ENCODE results near the gene HIVEP1. TPM values are rescaled to one million over a fixed set of nuclear protein-coding genes. Genes with fewer than 3 reads are reported as not detected.
"Not testable (repeated sequence)": the region's sequence is repeated elsewhere in the genome, so short reads cannot be mapped to it uniquely, and the experiment has no call there.

HIVEP1 gene
- total RNA-seq, 1 donor from 2014 or later: 69.4 TPM

GRCh38 chr6:12173661-12174060 is 161.5 kb downstream of the HIVEP1 start:
- H3K27me3 Mint-ChIP-seq (ENCODE audit: low read depth): no peaks in the 10 kb centered on the region
- no peaks in the 10 kb centered on the region for H3K36me3 Mint-ChIP-seq
- no peak overlapping the region for H3K27ac Mint-ChIP-seq
- no peak overlapping the region for H3K4me3 Mint-ChIP-seq
- no peak for DNase-seq (ENCODE audit: low spot score in 2 of 2, unreplicated experiment in 2 of 2)
- H3K4me1 Mint-ChIP-seq: peaks cover 3% of the 10 kb centered on the region
- TF ChIP-seq CTCF (IDR thresholded peaks at IDR 0.05; ENCODE audit: unreplicated experiment): no peak
- H3K9me3 Mint-ChIP-seq: peaks cover 4% of the 10 kb centered on the region

GRCh38 chr6:12174878-12175277 is 162.8 kb downstream of the HIVEP1 start:
- H3K4me1 Mint-ChIP-seq: peaks cover 3% of the 10 kb centered on the region
- H3K27me3 Mint-ChIP-seq (ENCODE audit: low read depth): no peaks in the 10 kb centered on the region
- H3K9me3 Mint-ChIP-seq: peaks cover 4% of the 10 kb centered on the region
- H3K36me3 Mint-ChIP-seq: no peaks in the 10 kb centered on the region
- DNase-seq (ENCODE audit: low spot score in 2 of 2, unreplicated experiment in 2 of 2): no peak
- H3K4me3 Mint-ChIP-seq: no peak overlapping the region
- no peak for TF ChIP-seq CTCF (IDR thresholded peaks at IDR 0.05; ENCODE audit: unreplicated experiment)
- H3K27ac Mint-ChIP-seq: no peak overlapping the region

- no peak for DNase-seq (ENCODE audit: low spot score in 2 of 2, unreplicated experiment in 2 of 2)
- H3K4me1 Mint-ChIP-seq: peaks cover 3% of the 10 kb centered on the region
- no peak overlapping the region for H3K27ac Mint-ChIP-seq
- H3K9me3 Mint-ChIP-seq: peaks cover 4% of the 10 kb centered on the region
- no peak for TF ChIP-seq CTCF (IDR thresholded peaks at IDR 0.05; ENCODE audit: unreplicated experiment)
- H3K4me3 Mint-ChIP-seq: no peak overlapping the region
- H3K36me3 Mint-ChIP-seq: no peaks in the 10 kb centered on the region
- H3K27me3 Mint-ChIP-seq (ENCODE audit: low read depth): no peaks in the 10 kb centered on the region
Observed at GRCh38 chr6:12175626-12176025, 163.5 kb downstream of the HIVEP1 start.

GRCh38 chr6:12176782-12177181 is 164.7 kb downstream of the HIVEP1 start:
- DNase-seq (ENCODE audit: low spot score in 2 of 2, unreplicated experiment in 2 of 2); H3K27me3 Mint-ChIP-seq (ENCODE audit: low read depth); H3K9me3 Mint-ChIP-seq; H3K36me3 Mint-ChIP-seq; H3K27ac Mint-ChIP-seq; H3K4me1 Mint-ChIP-seq; H3K4me3 Mint-ChIP-seq: not testable (repeated sequence)

- Mint-ChIP-seq H3K9me3 (peaks cover 4% of the 10 kb centered on the region), H3K4me1 (peaks cover 4% of the 10 kb centered on the region), H3K4me3 (no peak overlapping the region), H3K27ac (no peak overlapping the region), H3K36me3 (no peaks in the 10 kb centered on the region), H3K27me3 (ENCODE audit: low read depth) (no peaks in the 10 kb centered on the region)
- no peak for DNase-seq (ENCODE audit: low spot score in 2 of 2, unreplicated experiment in 2 of 2)
- TF ChIP-seq CTCF (IDR thresholded peaks at IDR 0.05; ENCODE audit: unreplicated experiment): no peak
Observed at GRCh38 chr6:12178521-12178920, 166.4 kb downstream of the HIVEP1 start.

GRCh38 chr6:12181481-12181880 is 169.4 kb downstream of the HIVEP1 start:
- DNase-seq (ENCODE audit: low spot score in 2 of 2, unreplicated experiment in 2 of 2): no peak
- Mint-ChIP-seq H3K27me3 (ENCODE audit: low read depth) (no peaks in the 10 kb centered on the region), H3K4me1 (peaks cover 4% of the 10 kb centered on the region)

More at GRCh38 chr6:12181481-12181880, 169.4 kb downstream of the HIVEP1 start:
- H3K36me3 Mint-ChIP-seq: no peaks in the 10 kb centered on the region
- H3K27ac Mint-ChIP-seq: no peak overlapping the region
- no peak overlapping the region for H3K4me3 Mint-ChIP-seq
- H3K9me3 Mint-ChIP-seq: peaks cover 4% of the 10 kb centered on the region
- TF ChIP-seq CTCF (IDR thresholded peaks at IDR 0.05; ENCODE audit: unreplicated experiment): no peak

All from mesothelial cell of epicardium (in vitro differentiated cells).